ENCODE data around the gene ALDH4A1. TPM values are rescaled to one million over a fixed set of nuclear protein-coding genes. Genes with fewer than 3 reads are reported as not detected.

ALDH4A1 gene
- total RNA-seq, 3 donors from 2014 or later = 15.7 to 81.0 (median 23.7) TPM

DNA sequence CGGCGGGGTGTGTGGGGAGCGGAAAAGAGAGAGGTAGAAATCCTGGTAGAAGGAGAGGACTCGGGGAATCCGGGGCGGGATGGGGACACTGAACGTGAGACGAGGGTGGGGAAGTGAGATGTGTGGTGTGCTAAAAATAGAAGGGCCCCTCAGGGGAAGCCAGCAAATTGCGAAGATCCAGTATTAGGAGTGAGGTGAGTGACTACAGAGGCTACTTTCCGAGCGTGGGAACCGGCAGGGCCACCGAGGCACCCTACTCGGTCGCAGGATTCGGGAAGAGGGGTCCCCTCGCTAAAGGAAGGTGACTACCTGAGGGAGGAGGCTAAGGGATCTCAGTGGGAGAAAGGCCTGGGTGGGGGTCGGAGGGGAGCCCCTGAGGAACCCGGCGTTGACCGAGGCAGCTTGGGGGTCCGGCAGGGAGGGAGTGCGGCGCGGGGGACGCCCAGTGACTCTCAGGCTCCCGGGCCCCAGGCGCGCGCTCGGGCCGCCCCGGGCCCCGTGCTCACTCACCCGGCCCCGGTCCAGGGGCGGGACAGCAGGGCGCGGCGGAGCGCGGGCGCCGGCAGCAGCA, 318 bp downstream of the ALDH4A1 start:
- peaks cover 0 to under 1% of the 10 kb centered on the region in 2 donors for H3K4me1 ChIP-seq
- intact Hi-C loops (cut with DNase I; ENCODE audit: low total_unique reads) = loop anchor here (10.0 kb wide), 1 partner anchor 173 kb away; no protein-coding TSS in a partner anchor
- TF ChIP-seq, protein P1, sequence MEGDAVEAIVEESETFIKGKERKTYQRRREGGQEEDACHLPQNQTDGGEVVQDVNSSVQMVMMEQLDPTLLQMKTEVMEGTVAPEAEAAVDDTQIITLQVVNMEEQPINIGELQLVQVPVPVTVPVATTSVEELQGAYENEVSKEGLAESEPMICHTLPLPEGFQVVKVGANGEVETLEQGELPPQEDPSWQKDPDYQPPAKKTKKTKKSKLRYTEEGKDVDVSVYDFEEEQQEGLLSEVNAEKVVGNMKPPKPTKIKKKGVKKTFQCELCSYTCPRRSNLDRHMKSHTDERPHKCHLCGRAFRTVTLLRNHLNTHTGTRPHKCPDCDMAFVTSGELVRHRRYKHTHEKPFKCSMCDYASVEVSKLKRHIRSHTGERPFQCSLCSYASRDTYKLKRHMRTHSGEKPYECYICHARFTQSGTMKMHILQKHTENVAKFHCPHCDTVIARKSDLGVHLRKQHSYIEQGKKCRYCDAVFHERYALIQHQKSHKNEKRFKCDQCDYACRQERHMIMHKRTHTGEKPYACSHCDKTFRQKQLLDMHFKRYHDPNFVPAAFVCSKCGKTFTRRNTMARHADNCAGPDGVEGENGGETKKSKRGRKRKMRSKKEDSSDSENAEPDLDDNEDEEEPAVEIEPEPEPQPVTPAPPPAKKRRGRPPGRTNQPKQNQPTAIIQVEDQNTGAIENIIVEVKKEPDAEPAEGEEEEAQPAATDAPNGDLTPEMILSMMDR (IDR thresholded peaks at IDR 0.05) = no peak
- TF ChIP-seq POLR2A (IDR thresholded peaks at IDR 0.05) = no peak
- TF ChIP-seq POLR2AphosphoS5 (IDR thresholded peaks at IDR 0.05) = no peak
- H3K9me3 ChIP-seq = no peaks in the 10 kb centered on the region
- peak overlapping the region; percentile 65 to 97 (median 73) for H3K4me3 ChIP-seq
- peak in 1 of 2 donors; percentile 54 for DNase-seq (ENCODE audit: low spot score in 2 of 2)
- no peaks in the 10 kb centered on the region for H3K27me3 ChIP-seq
- H3K36me3 ChIP-seq = no peaks in the 10 kb centered on the region
- H3K27ac ChIP-seq = peak overlapping the region; percentile 90 to 96

DNA sequence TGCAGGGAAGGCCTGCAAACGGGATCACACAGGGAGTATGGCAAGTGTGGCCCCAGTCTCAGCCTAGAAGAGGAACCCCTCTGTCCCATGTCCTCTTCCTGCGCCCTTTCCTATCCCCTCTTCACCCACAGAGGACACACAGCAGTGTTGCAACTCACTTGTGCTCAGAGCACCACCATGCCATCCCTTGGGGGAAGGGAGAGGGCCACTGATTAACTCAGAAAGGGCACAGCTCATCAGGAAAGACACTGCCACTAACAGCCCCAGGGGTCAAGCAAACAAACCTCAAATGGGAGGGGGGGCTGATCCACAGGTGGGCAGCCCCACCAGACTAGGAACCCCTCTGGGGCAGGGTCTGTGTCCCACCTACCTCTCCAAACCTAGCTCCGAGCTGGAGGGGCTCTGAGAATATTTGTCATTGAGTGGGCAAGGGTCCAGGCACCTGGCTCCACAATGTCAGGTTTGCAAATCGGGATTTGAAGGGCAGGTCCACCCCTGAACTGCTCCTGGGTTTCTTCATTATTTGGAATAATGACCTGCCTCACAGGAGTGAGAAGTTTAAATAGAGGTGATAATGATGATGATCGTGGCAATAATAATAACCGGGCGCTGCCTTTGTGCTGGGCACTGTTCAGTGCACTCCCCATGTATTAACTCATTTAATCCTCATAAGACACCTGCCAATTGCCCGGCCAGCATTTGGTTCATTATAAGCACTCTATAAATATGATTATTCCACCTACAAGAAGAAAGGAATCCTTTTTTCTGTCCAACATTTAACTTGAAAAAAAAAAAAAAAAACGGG, 1.0 kb downstream of the ALDH4A1 start:
- intact Hi-C loops (cut with DNase I; ENCODE audit: low total_unique reads) = loop anchor here (10.0 kb wide), 1 partner anchor 173 kb away; no protein-coding TSS in a partner anchor
- TF ChIP-seq, protein P1 (IDR thresholded peaks at IDR 0.05) = no peak
- no peak for TF ChIP-seq POLR2AphosphoS5 (IDR thresholded peaks at IDR 0.05)
- H3K36me3 ChIP-seq = no peaks in the 10 kb centered on the region
- H3K4me1 ChIP-seq = no peaks in the 10 kb centered on the region
- H3K9me3 ChIP-seq = no peaks in the 10 kb centered on the region
- H3K27me3 ChIP-seq = no peaks in the 10 kb centered on the region
- peak overlapping the region; percentile 65 to 97 (median 73) for H3K4me3 ChIP-seq
- DNase-seq (ENCODE audit: low spot score in 2 of 2) = no peak
- no peak overlapping the region for H3K27ac ChIP-seq

DNA sequence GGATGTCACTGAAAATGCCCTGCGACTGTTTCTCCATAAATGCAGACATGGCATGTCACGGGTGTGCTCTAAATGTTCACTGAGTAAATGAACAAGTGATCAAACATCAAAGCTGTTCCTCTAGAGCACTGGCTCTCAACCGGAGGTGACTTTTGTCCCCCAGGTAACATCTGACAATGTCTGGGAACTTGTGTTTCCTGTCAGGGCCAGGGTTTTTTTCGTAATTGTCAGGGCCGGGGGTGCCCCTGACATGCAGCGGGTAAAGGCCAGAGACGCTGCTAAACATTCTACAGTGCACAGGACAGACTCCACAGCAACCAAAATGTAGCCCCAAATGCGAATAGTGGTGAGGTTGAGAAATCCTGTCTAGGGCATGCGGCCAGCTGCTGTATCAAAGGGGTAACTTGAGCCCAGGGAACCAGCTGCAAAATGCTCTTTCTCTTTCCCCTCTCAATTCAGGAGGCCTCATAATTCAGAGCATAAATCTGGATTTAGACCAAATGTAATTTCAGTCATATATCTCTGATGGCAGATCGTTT, 2.0 kb downstream of the ALDH4A1 start:
- TF ChIP-seq, protein P1 (IDR thresholded peaks at IDR 0.05) = no peak
- TF ChIP-seq POLR2AphosphoS5 (IDR thresholded peaks at IDR 0.05) (no peak), POLR2A (IDR thresholded peaks at IDR 0.05) (no peak)
- Histone ChIP-seq H3K4me1 (no peaks in the 10 kb centered on the region), H3K36me3 (no peaks in the 10 kb centered on the region), H3K27me3 (no peaks in the 10 kb centered on the region), H3K4me3 (no peak overlapping the region), H3K27ac (no peak overlapping the region), H3K9me3 (no peaks in the 10 kb centered on the region)
- intact Hi-C loops (cut with DNase I; ENCODE audit: low total_unique reads) = loop anchor here (10.0 kb wide), 1 partner anchor 174 kb away; no protein-coding TSS in a partner anchor
- DNase-seq (ENCODE audit: low spot score in 2 of 2) = no peak

DNA sequence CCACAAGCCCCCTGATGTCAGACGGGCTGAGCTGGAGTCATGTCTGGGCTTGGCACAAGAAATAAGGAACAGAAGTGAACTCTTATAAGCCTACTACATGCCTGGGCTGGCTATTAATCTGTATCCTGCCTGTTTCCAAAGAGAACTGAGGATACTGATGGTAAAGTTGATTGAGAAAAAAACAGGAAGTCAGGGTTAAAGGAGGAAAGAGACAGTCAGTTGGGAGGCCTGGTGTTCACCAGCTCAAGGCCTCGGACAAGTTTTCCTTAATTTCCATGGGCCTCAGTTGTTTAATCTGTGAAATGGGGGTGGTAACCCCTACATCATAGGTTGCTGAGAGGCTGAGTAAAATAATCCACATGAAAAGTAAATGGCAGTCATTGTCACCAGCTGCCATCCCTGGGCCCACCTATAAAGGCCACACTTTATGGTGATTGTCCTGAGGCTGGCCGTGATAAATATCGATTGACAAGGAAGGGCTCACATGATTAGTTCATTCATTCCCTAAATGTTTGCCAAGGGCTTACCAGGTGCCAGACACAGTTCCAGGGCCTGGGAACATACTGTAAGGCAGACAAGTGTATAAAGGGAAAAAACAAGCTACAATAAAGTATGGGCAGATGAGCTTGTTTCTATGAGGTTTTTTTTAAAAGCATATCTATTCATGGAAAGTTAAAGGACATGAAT, 2.8 kb downstream of the ALDH4A1 start:
- intact Hi-C loops (cut with DNase I; ENCODE audit: low total_unique reads) = loop anchor here (5.0 to 10.0 kb wide), 2 partner anchors 175 to 193 kb away; no protein-coding TSS in a partner anchor

More for the DNA sequence above, 2.8 kb downstream of the ALDH4A1 start:
- H3K36me3 ChIP-seq = no peaks in the 10 kb centered on the region
- DNase-seq (ENCODE audit: low spot score in 2 of 2) = no peak
- no peaks in the 10 kb centered on the region for H3K9me3 ChIP-seq
- H3K4me1 ChIP-seq = no peaks in the 10 kb centered on the region
- TF ChIP-seq POLR2A (IDR thresholded peaks at IDR 0.05) (no peak), POLR2AphosphoS5 (IDR thresholded peaks at IDR 0.05) (no peak)
- TF ChIP-seq, protein P1 (IDR thresholded peaks at IDR 0.05) = no peak
- no peak overlapping the region for H3K4me3 ChIP-seq
- H3K27ac ChIP-seq = no peak overlapping the region
- no peaks in the 10 kb centered on the region for H3K27me3 ChIP-seq
